Activated T-helper 1 cell treated with anti-CD3 and anti-CD28 coated beads, Interleukin-12 subunit alpha, Interleukin-12 subunit beta, Interleukin-2, Interleukin-4 antibody, amounts not matched to agents 30 ng/mL and 10 ng/mL and 1 ng/mL, durations not matched to agents 14 hours and 24 hours and 36 hours (primary cell): ENCODE results near the gene UROC1. TPM values are rescaled to one million over a fixed set of nuclear protein-coding genes. Genes with fewer than 3 reads are reported as not detected.

ENCODE experiments used
- DNase-seq: peaks from one replicate; pipeline ENCODE4 v3.0.0; 2021; ENCODE audit warnings: low spot score
- H3K27ac Mint-ChIP-seq: one replicate; pipeline ENCODE4 v1.8.0; 2021; ENCODE audit warnings: mild to moderate bottlenecking, mixed read lengths
- H3K27me3 Mint-ChIP-seq: one replicate; pipeline ENCODE4 v1.8.0; 2022; ENCODE audit warnings: mild to moderate bottlenecking, moderate library complexity, mixed read lengths; ENCODE audit not compliant: insufficient read depth
- H3K36me3 Mint-ChIP-seq: one replicate; pipeline ENCODE4 v1.8.0; 2021; ENCODE audit warnings: low read depth, mixed read lengths
- H3K4me1 Mint-ChIP-seq: one replicate; pipeline ENCODE4 v1.8.0; 2021; ENCODE audit warnings: low read depth, mixed read lengths
- H3K4me3 Mint-ChIP-seq: one replicate; pipeline ENCODE4 v1.8.0; 2021; ENCODE audit warnings: mild to moderate bottlenecking, moderate library complexity, mixed read lengths
- H3K9me3 Mint-ChIP-seq: one replicate; pipeline ENCODE4 v1.8.0; 2021; ENCODE audit warnings: mixed read lengths
- intact Hi-C: fragments of 100-400 bp; cut with micrococcal nuclease; formaldehyde crosslinking; loops from one replicate; pipeline ENCODE4 v1.15.1; 2024
- total RNA-seq: library from RNA; stranded (reverse); gene quantifications from 2 replicates; pipeline ENCODE4 v1.2.3, GENCODE V29; 2022

The UROC1 gene
- total RNA-seq, 1 donor from 2014 or later = not detected

GRCh38 chr3:126468028-126468891 lies 49.3 kb downstream of the UROC1 start:
- intact Hi-C loops = no loop called here
- no peak overlapping the region for H3K27ac Mint-ChIP-seq
- peaks cover 62% of the 10 kb centered on the region for H3K36me3 Mint-ChIP-seq

GRCh38 chr3:126467611-126467955 lies 50.0 kb downstream of the UROC1 start:
- intact Hi-C loops = no loop called here
- Mint-ChIP-seq H3K4me3 (no peak overlapping the region), H3K9me3 (no peaks in the 10 kb centered on the region), H3K27ac (no peak overlapping the region), H3K4me1 (peaks cover 31% of the 10 kb centered on the region), H3K27me3 (no peaks in the 10 kb centered on the region), H3K36me3 (peaks cover 60% of the 10 kb centered on the region)
- no peak for DNase-seq

More at GRCh38 chr3:126468028-126468891, 49.3 kb downstream of the UROC1 start:
- no peak overlapping the region for H3K4me3 Mint-ChIP-seq
- H3K9me3 Mint-ChIP-seq = no peaks in the 10 kb centered on the region
- no peak for DNase-seq
- peaks cover 38% of the 10 kb centered on the region for H3K4me1 Mint-ChIP-seq
- no peaks in the 10 kb centered on the region for H3K27me3 Mint-ChIP-seq

DNA sequence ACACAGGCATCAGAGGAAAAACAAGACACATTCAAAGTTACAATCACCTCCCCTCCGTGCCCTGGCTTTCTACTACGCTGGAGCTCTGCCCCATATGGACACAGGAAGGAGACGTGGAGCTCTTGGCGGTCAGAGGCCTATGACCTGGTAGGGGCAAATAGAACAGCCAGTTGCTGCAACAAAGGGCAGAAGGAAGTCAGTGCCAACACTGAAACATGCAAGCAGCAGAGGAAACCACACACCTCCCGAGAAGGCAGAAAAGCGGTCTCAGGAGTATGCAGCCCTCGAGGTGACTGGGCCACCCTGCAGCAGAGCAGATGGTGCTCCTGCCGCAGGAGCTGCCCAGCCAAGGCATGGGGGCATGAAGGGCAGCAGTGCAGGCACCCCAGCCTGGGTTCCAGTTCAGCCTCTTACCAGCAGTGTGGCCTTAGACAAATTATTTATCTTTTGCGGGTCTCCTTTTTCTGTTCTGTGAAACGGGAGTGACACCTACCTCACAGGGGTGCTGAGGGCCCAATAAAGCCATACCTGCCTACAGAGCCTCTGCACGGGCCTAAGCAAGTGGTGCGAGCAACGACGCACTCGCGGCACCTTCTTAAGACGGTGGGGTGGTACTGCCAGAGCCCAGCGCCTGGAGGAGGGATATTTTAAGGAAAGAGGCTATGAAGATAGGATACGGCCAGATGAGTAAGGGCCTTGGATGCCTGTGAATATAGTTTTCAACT lies 50.5 kb downstream of the UROC1 start:
- Mint-ChIP-seq H3K36me3 (peaks cover 60% of the 10 kb centered on the region), H3K27ac (no peak overlapping the region), H3K4me1 (peaks cover 26% of the 10 kb centered on the region), H3K9me3 (no peaks in the 10 kb centered on the region), H3K27me3 (no peaks in the 10 kb centered on the region), H3K4me3 (no peak overlapping the region)
- intact Hi-C loops = no loop called here
- no peak for DNase-seq

- Mint-ChIP-seq H3K4me1 (peaks cover 24% of the 10 kb centered on the region), H3K27ac (no peak overlapping the region), H3K4me3 (no peak overlapping the region), H3K9me3 (no peaks in the 10 kb centered on the region), H3K36me3 (peaks cover 62% of the 10 kb centered on the region), H3K27me3 (no peaks in the 10 kb centered on the region)
- no peak for DNase-seq
- intact Hi-C loops = no loop called here
Measured at GRCh38 chr3:126465928-126466544, 51.5 kb downstream of the UROC1 start.

DNA sequence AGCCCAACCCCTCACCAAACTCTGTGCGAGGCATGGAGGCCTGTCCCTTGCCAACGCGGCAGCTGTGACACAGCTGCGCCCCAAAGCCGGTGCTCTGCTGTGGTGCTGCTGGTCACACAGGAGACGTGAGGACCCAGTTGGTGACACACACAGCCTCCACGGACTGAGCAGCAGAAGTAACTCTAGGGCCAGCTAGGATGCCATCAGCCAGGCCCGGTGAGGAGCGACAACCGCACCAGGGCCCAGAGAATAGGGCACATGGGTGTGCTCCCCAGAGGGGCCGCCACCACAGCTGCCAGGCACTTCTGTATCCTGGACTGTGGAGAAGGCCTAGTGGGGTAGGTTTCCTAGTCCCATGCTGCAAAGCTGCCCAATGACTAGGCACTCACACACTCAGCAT lies 52.6 kb downstream of the UROC1 start:
- H3K36me3 Mint-ChIP-seq = peaks cover 58% of the 10 kb centered on the region

GRCh38 chr3:126464494-126464893 lies 53.1 kb downstream of the UROC1 start:
- H3K27ac Mint-ChIP-seq = no peak overlapping the region
- peaks cover 54% of the 10 kb centered on the region for H3K36me3 Mint-ChIP-seq
- no peak overlapping the region for H3K4me3 Mint-ChIP-seq
- no peak for DNase-seq
- intact Hi-C loops = no loop called here
- peaks cover 18% of the 10 kb centered on the region for H3K4me1 Mint-ChIP-seq
- H3K27me3 Mint-ChIP-seq = no peaks in the 10 kb centered on the region
- H3K9me3 Mint-ChIP-seq = no peaks in the 10 kb centered on the region

More for the DNA sequence above, 52.6 kb downstream of the UROC1 start:
- Mint-ChIP-seq H3K27me3 (no peaks in the 10 kb centered on the region), H3K9me3 (no peaks in the 10 kb centered on the region), H3K27ac (no peak overlapping the region), H3K4me3 (no peak overlapping the region), H3K4me1 (peaks cover 23% of the 10 kb centered on the region)
- intact Hi-C loops = no loop called here
- DNase-seq = no peak

- H3K36me3 Mint-ChIP-seq = peaks cover 51% of the 10 kb centered on the region
Measured at GRCh38 chr3:126464093-126464492, 53.5 kb downstream of the UROC1 start.

GRCh38 chr3:126463521-126463920 lies 54.1 kb downstream of the UROC1 start:
- H3K9me3 Mint-ChIP-seq = no peaks in the 10 kb centered on the region
- H3K36me3 Mint-ChIP-seq = peaks cover 51% of the 10 kb centered on the region
- peaks cover 12% of the 10 kb centered on the region for H3K4me1 Mint-ChIP-seq
- no peak for DNase-seq
- H3K4me3 Mint-ChIP-seq = no peak overlapping the region
- H3K27ac Mint-ChIP-seq = no peak overlapping the region
- intact Hi-C loops = no loop called here
- H3K27me3 Mint-ChIP-seq = no peaks in the 10 kb centered on the region

More at GRCh38 chr3:126464093-126464492, 53.5 kb downstream of the UROC1 start:
- H3K4me1 Mint-ChIP-seq = peaks cover 14% of the 10 kb centered on the region
- no peaks in the 10 kb centered on the region for H3K9me3 Mint-ChIP-seq
- no peak overlapping the region for H3K4me3 Mint-ChIP-seq
- no peaks in the 10 kb centered on the region for H3K27me3 Mint-ChIP-seq
- intact Hi-C loops = no loop called here
- no peak for DNase-seq
- no peak overlapping the region for H3K27ac Mint-ChIP-seq

DNA sequence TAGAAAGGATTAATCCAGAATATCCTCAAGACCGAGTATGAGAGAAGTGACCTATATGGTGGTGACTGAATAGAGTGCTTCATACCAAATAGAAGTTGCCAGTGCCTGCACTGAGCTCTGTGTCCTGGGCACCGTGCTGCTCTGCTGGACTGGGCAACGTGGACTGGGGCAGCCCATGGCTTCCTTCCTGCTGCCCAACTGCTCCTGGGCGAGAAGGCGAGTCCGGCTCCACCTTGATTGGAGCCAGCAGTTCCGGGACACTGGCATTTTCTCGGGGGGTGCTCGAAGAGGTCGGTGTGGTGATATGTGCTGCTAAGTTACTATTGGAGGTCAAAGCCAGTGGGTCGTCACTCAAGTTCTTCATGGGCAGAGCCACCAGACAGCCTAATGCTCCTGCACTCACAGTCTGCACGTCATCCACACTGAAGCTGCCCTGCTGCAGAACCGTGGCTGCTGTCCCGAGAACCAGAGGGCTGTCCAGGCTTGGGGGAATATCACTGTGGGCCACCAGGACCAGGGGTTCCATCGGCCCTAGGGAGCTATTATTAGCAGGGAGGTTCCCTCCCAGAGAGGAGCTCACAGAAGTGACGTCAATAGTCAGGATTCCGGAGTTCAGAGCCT lies 56.0 kb downstream of the UROC1 start:
- Mint-ChIP-seq H3K27ac (no peak overlapping the region), H3K4me3 (no peak overlapping the region), H3K36me3 (peaks cover 48% of the 10 kb centered on the region), H3K4me1 (peaks cover under 1% of the 10 kb centered on the region), H3K27me3 (no peaks in the 10 kb centered on the region), H3K9me3 (no peaks in the 10 kb centered on the region)
- intact Hi-C loops = no loop called here
- no peak for DNase-seq

GRCh38 chr3:126460381-126460780 lies 57.2 kb downstream of the UROC1 start:
- intact Hi-C loops = no loop called here
- H3K9me3 Mint-ChIP-seq = no peaks in the 10 kb centered on the region
- H3K4me3 Mint-ChIP-seq = no peak overlapping the region
- no peaks in the 10 kb centered on the region for H3K27me3 Mint-ChIP-seq
- DNase-seq = no peak
- H3K36me3 Mint-ChIP-seq = peaks cover 43% of the 10 kb centered on the region
- no peaks in the 10 kb centered on the region for H3K4me1 Mint-ChIP-seq
- H3K27ac Mint-ChIP-seq = no peak overlapping the region

GRCh38 chr3:126459763-126460127 lies 57.8 kb downstream of the UROC1 start:
- Mint-ChIP-seq H3K27ac (no peak overlapping the region), H3K4me1 (no peaks in the 10 kb centered on the region), H3K4me3 (no peak overlapping the region), H3K9me3 (no peaks in the 10 kb centered on the region), H3K36me3 (peaks cover 43% of the 10 kb centered on the region), H3K27me3 (no peaks in the 10 kb centered on the region)
- DNase-seq = no peak
- intact Hi-C loops = no loop called here

GRCh38 chr3:126459111-126459762 lies 58.3 kb downstream of the UROC1 start:
- intact Hi-C loops = no loop called here
- Mint-ChIP-seq H3K9me3 (no peaks in the 10 kb centered on the region), H3K27ac (no peak overlapping the region), H3K4me3 (no peak overlapping the region), H3K4me1 (no peaks in the 10 kb centered on the region), H3K36me3 (peaks cover 45% of the 10 kb centered on the region), H3K27me3 (no peaks in the 10 kb centered on the region)
- no peak for DNase-seq
